Stimulated activated CD4-positive, alpha-beta T cell treated with anti-CD3 and anti-CD28 coated beads, Interleukin-15, amount 100 ng/mL, for 48 hours (primary cell): ENCODE data around the gene TADA2A.
"Not testable (repeated sequence)": the region's sequence is repeated elsewhere in the genome, so short reads cannot be mapped to it uniquely, and the experiment has no call there.

ENCODE experiments used
- DNase-seq, 2 donors: peaks; one replicate each; pipeline ENCODE4 v3.0.0-alpha.2; 2020; ENCODE audit warnings: low read depth in 2 of 2

TADA2A gene

GRCh38 chr17:37399265-37399803 lies 7.4 kb upstream of the TADA2A start:
- DNase-seq = no peak

- DNase-seq = no peak
These were observed 6.2 kb upstream of the TADA2A start for GRCh38 chr17:37400505-37400904.

DNA sequence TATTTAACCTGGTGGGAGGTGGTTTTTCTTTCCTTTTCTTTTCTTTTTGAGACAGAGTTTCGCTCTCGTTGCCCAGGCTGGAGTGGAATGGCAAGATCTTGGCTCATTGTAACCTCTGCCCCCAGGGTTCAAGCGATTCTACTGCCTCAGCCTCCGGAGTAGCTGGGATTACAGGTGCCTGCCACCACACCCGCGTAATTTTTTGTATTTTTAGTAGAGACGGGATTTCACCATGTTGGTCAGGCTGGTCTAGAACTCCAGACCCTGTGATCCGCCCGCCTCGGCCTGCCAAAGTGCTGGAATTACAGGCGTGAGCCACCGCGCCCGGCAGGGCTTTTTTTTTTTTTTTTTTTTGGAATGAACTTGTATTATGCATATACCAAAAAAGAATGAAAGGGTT lies 1.2 kb upstream of the TADA2A start:
- not testable (repeated sequence) for DNase-seq

DNA sequence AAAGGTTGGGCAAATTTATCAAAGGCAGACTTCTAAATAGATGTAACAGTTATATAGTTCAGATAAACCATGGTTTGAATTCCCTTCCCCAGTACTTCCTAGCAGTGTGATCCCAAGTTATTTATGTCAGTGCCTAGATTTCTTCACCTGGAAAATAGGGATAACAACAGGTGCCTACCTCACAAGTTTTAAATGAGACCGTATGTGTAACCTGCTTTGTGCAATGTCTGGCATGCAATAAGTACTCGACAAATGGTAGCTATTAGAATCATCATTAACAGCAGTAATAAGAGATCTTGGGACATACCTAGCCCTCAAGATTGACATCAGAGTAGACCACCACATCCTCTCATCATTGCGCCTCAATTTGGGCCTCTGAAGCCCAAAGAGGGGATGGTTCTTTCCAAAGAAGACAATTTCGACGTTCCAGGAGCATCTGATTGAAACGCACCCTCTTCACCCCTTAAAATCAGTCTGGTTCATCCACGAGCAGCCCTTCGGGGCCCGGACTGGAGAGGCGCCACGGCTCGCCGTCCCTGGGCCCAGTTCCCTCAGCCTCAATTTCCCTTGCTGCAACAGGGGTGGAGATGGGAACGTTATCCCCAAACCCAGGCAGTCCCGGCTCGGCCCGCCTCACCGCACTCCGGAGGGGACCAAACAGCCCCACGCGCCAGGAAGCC lies 591 bp upstream of the TADA2A start:
- DNase-seq = no peak

DNA sequence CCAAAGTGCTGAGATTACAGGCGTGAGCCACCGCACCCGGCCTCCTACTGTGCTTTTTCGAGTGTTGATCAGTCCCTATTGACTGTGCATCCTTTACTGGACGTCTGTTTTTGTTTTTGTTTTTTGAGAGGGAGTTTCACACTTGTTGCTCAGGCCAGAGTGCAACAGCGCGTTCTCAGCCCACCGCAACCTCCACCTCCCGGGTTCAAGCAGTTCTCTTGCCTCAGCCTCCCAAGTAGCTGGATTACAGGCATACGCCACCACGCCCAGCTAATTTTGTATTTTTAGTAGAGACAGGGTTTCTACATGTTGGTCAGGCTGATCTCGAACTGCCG lies 1.4 kb downstream of the TADA2A start:
- DNase-seq = not testable (repeated sequence)

DNA sequence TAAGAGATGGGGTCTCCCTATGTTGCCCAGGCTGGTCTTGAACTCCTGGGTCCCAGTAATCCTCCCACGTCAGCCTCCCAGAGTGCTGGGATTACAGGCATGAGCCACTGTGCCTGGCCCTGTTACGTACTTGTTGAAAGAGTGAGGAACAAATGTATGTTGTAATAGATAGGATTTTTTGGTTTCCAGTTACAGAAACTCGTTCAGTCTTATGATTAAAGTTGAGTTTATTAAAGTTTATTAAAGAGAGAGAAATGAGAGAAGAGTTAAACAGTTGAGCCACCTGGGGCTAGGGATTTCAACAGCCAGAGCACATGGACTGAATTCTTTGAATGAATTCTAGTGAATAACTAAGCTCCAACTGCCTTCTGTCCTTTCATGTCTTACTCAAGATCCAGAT lies 3.7 kb downstream of the TADA2A start:
- DNase-seq = no peak

DNA sequence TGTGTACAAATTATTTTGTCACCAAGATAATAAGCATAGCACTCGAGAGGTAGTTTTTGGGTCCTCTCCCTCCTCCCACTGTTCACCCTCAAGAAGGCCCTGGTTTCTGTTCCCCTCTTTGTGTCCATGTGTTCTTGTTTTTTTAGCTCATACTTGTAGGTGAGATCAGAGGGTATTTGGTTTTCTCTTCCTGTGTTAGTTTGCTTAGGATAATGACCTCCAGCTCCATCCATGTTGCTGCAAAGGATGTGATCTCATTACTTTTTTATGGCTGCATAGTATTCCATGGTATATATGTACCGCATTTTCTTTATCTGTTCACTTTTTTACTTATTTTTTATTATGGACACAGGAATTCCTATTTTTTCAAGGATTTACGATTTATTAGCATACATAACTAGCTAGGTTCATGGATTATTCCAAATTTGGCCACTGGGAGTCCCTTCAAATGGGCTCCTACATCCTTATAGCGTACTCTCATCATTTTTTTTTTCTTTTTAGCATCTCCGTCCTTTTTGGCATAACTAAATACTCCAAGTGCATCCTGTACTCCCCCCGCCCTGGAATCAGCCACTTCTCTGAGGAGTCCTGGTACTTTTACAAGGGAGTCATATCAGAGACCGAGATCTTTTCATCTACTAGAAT lies 7.3 kb downstream of the TADA2A start:
- DNase-seq = no peak

GRCh38 chr17:37417852-37418251 lies 11.2 kb downstream of the TADA2A start:
- no peak for DNase-seq

DNA sequence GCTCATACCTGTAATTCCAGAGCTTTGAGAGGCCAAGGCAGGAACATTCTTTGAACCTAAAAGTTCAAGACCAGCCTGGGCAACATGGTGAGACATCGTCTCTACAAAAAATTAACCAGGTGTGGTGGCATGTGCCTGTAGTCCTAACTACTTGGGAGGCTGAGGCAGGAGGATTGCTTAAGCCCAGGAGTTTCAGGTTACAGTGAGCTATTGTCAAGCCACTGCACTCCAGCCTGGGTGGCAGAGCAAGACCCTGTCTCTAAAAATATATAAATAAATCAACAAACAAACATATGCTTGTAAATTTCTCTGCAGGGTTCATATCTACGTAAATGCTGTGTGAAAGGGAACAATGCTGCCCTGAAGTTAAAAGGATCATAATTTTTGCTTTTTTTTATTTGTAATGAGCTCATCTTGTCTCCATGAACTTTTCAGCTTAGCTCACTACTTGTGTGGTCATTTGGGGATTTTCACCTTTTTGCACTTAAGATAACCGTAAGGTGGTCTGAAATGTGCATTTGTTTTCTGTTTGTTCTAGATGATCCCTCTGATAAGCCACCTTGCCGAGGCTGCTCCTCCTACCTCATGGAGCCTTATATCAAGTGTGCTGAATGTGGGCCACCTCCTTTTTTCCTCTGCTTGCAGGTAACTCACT lies 16.4 kb downstream of the TADA2A start:
- no peak for DNase-seq

DNA sequence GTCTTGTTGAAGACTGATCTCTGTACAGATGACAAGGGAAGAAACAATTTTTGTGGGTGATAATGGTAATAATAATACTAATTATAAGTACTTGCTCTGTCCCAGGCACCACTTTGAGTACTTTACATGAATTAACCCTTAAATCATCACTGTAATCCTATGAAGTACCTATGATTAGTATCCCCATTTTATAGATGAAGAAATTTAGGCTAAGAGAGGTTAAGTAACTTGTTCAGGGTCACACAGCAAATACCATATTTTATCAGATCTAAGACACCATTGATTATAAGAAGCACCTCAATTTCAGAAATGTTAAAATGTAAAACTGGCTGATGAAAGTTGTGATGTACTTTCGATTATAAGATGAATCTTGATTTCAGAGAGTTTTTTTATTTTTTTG lies 18.6 kb downstream of the TADA2A start:
- DNase-seq = no peak

DNA sequence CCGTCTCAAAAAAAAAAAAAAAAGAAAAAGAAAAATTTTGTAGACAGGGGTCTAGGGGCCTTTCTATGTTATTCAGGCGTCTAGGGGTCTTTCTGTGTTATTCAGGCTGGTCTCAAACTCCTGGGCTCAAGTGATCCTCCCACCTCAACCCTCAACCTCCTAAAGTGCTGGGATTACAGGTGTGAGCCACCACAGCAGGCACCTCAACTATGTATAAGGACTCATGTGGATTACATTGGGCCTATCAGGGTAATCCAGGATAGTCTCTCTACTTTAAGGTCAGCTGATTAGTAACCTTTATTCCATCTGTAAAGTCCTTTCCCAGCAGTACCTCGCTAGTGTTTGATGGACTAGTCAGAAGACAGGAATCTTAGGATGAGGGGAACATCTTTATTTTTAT lies 22.4 kb downstream of the TADA2A start:
- no peak for DNase-seq

DNA sequence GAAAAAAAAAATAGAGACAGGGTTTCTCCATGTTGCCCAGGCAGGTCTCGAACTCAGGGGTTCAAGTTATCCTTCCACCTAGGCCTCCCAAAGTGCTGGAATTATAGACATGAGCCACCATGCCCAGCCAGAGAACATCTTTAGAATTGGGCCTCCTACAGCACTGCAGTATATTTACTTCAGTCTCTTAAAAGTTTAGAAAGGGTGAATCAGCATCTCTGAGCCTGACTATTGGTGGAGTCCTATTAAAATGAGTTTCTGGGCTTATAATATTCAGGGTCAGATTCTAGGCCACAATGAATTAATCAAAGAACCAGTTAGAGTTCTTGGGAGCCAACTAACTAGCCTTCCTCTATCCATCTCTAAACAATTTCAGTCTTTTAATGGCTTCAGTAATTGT lies 22.8 kb downstream of the TADA2A start:
- no peak for DNase-seq

DNA sequence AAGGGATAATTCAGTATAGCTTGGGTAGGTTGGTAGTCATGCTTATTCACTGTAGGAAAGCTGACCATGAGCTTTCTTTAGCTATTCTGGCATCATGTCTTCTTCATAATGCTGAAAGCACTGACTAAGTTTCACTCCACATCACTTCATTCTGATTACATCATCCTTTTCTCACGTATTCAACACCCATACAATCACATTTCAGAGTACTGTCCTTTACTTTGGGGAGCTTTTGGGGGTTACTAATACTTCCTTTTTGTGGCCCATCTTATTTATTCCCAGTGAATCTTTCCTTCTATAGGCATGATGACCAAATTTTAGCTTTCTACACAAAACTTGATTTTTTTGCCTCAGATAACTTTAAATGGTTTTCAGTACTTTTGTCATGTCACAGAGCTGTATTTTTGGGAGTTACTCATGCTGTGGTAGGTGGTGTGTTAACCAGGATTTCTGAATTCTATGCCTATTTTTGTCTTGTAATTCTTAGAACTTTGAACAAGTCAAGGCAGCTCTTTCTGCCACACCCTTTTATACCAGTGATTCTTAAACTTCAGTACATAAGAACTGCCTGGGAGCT lies 23.5 kb downstream of the TADA2A start:
- DNase-seq = no peak

DNA sequence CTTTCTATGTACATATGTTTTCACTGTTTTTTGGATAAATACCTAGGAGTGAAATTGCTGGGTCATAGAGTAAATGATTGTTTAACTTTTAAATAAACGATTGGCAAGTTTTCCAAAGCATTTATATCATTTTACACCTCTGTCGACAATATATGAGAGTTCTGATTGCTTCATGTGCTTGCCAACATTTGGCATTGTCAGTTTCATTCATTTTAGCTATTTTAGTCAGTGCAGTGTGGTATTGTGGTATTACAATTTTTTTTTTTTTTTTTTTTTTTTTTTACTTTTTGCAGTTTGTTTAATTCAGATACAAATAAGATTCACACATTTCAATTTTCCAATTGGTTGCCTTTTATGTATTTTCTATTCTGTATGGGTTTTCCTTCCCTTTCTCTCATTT lies 26.0 kb downstream of the TADA2A start:
- no peak for DNase-seq

DNA sequence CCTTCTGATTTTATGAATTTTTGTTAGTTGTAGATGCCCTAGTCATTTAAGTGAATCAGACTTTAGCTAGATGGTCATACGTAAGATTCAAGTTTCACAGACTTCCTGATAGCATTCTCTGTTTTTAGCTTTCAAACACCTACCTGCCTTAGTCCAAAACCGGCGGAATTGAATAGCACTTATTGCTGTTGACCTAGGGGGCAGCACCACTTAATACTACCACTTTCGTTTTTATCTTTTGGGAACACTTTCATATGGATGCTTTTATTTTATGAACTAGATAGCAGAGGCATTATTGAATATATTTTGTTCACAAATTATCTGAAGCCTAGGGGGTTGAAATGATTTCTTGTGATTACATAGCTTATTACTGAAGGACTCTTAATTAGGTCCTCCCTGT lies 31.5 kb downstream of the TADA2A start:
- no peak for DNase-seq

GRCh38 chr17:37440424-37440823 lies 33.7 kb downstream of the TADA2A start:
- DNase-seq = no peak

- DNase-seq = not testable (repeated sequence)
These were observed 34.8 kb downstream of the TADA2A start for GRCh38 chr17:37441369-37442014.

DNA sequence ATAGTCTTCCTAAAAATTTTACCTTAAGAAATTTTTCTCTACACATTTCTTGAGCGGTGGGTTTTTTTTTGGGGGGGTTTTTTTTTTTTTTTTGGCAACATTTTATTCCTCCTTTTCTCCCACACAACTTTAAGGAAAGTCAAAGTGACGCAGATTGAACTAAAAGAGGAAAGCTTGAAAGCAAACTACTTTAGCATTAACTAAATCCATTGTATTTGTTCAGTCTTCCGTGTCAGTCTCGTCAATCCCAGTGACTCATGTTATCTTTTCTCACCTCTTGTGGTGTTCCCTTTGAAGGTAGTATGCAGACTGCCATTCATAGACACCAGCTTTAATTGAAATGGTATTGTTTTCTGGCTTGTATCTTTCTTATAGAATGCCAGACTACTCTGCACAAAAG lies 39.3 kb downstream of the TADA2A start:
- DNase-seq = no peak

DNA sequence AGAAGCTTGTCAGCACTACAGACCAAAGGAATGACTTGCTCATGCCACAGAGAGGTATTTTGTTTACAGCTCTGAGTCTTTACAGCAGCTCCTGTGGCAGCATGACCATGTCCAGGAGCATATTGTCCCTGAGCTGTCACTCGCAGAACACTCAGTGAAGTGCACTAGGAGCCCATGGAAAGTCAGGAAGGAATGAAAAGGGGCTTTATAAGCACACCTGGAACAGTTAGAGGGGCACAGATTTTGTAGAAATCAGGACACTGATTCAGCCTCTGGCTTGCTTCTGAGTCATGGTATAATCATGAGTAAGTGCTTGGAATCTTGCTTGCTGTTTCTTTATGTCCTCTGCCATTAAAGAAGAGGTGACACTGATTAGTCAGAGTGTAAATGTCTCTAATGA lies 41.0 kb downstream of the TADA2A start:
- DNase-seq = no peak

GRCh38 chr17:37450112-37450511 lies 43.4 kb downstream of the TADA2A start:
- DNase-seq = no peak

DNA sequence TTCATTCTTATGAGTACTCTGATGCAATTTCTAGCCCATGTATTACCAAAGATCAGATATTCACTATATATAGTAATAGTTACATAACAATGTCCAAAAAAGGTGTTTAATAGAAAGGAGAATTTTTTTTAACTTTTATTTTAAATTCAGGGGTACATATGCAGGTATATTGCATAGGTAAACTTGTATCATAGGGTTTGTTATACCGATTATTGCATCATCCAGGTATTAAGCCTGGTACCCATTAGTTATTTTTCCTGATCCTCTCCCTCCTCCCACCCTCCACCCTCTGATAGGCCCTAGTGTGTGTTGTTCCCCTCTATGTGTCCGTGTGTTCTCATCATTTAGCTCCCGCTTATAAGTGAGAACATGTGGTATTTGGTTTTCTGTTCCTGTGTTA lies 51.1 kb downstream of the TADA2A start:
- DNase-seq = not testable (repeated sequence)

DNA sequence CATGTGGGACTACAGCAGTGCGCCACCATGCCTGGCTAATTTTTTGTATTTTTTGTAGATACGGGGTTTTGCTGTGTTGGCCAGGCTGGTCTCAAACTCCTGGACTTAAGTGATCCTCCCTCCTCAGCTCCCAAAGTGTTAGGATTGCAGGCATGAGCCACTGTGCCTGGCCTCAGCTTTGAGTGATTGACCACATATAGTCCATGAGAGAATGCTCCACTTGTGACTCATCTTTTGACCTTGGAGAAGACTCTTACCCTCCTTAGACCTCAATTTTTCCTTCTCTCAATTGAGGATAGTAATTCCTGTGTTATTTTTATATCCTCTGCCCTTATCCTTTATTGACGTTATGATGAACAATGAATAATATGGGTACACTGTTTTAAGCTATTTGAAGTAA lies 52.1 kb downstream of the TADA2A start:
- no peak for DNase-seq
